T-helper 17 cell (primary cell): ENCODE results near the gene CTBP2. TPM values are rescaled to one million over a fixed set of nuclear protein-coding genes. Genes with fewer than 3 reads are reported as not detected.

Experiments
- ATAC-seq: fragments of 150-1000 bp; cut with Tn5 transposase; 2 replicates; pipeline ENCODE4 v1.10.0; 2021; ENCODE audit warnings: mild to moderate bottlenecking, moderate library complexity
- DNase-seq, 3 donors: peaks; one replicate each; pipeline versions ENCODE4 v3.0.0 to v3.0.0-alpha.2; 2020 to 2021
- H3K9me3 ChIP-seq: one replicate; pipeline ENCODE4 v1.7.0; 2013; ENCODE audit warnings: low read length, mild to moderate bottlenecking; ENCODE audit not compliant: control insufficient read depth, poor library complexity, severe bottlenecking
- H3K27ac Mint-ChIP-seq: one replicate; pipeline ENCODE4 v1.8.0; 2022; ENCODE audit warnings: mild to moderate bottlenecking, moderate library complexity, mixed read lengths
- H3K27me3 Mint-ChIP-seq: one replicate; pipeline ENCODE4 v1.8.0; 2022; ENCODE audit warnings: mixed read lengths
- H3K36me3 Mint-ChIP-seq: one replicate; pipeline ENCODE4 v1.8.0; 2022; ENCODE audit warnings: low read depth, mixed read lengths
- H3K4me1 Mint-ChIP-seq: one replicate; pipeline ENCODE4 v1.8.0; 2022; ENCODE audit warnings: mild to moderate bottlenecking, mixed read lengths
- H3K4me3 Mint-ChIP-seq: one replicate; pipeline ENCODE4 v1.8.0; 2022; ENCODE audit warnings: mild to moderate bottlenecking, moderate library complexity, mixed read lengths
- total RNA-seq, 4 donors: library from RNA in 2 of 4; stranded (reverse) in 2 of 4; gene quantifications; one replicate each; pipeline ENCODE4 v1.2.3 and lab custom pipeline; 2022 to 2026

The CTBP2 gene
- total RNA-seq, 2 donors from 2014 or later, result 1.3 to 1.5 TPM

- peaks cover 19% of the 10 kb centered on the region for H3K27me3 Mint-ChIP-seq
- DNase-seq (no peak), ATAC-seq (no peak)
- no peaks in the 10 kb centered on the region for H3K36me3 Mint-ChIP-seq
- no peak overlapping the region for H3K27ac Mint-ChIP-seq
- H3K4me3 Mint-ChIP-seq, result no peak overlapping the region
- peaks cover 2% of the 10 kb centered on the region for H3K4me1 Mint-ChIP-seq
- no peaks in the 10 kb centered on the region for H3K9me3 ChIP-seq
These were observed 43.6 kb downstream of the CTBP2 start for GRCh38 chr10:125116652-125117310.

- DNase-seq (no peak), ATAC-seq (no peak)
- Mint-ChIP-seq H3K27me3 (peaks cover 15% of the 10 kb centered on the region), H3K27ac (no peak overlapping the region), H3K36me3 (no peaks in the 10 kb centered on the region), H3K4me3 (no peak overlapping the region), H3K4me1 (peaks cover 2% of the 10 kb centered on the region)
- no peaks in the 10 kb centered on the region for H3K9me3 ChIP-seq
These were observed 44.2 kb downstream of the CTBP2 start for GRCh38 chr10:125116041-125116649.

- DNase-seq (no peak), ATAC-seq (no peak)
- Mint-ChIP-seq H3K36me3 (no peaks in the 10 kb centered on the region), H3K27ac (no peak overlapping the region), H3K4me1 (peaks cover 2% of the 10 kb centered on the region), H3K4me3 (no peak overlapping the region), H3K27me3 (peaks cover 15% of the 10 kb centered on the region)
- H3K9me3 ChIP-seq, result no peaks in the 10 kb centered on the region
These were observed 45.0 kb downstream of the CTBP2 start for GRCh38 chr10:125115409-125115808.

- Mint-ChIP-seq H3K27ac (no peak overlapping the region), H3K36me3 (no peaks in the 10 kb centered on the region), H3K27me3 (peaks cover 15% of the 10 kb centered on the region), H3K4me1 (peaks cover 2% of the 10 kb centered on the region), H3K4me3 (no peak overlapping the region)
- ATAC-seq, result no peak
- no peak for DNase-seq
- H3K9me3 ChIP-seq, result no peaks in the 10 kb centered on the region
These were observed 45.5 kb downstream of the CTBP2 start for GRCh38 chr10:125114761-125115391.

- Mint-ChIP-seq H3K27me3 (peaks cover 15% of the 10 kb centered on the region), H3K4me3 (no peak overlapping the region), H3K36me3 (no peaks in the 10 kb centered on the region), H3K4me1 (peaks cover 2% of the 10 kb centered on the region), H3K27ac (no peak overlapping the region)
- no peak for DNase-seq
- no peaks in the 10 kb centered on the region for H3K9me3 ChIP-seq
- no peak for ATAC-seq
These were observed 46.5 kb downstream of the CTBP2 start for GRCh38 chr10:125113691-125114371.

- Mint-ChIP-seq H3K27me3 (peaks cover 11% of the 10 kb centered on the region), H3K27ac (no peak overlapping the region), H3K4me3 (no peak overlapping the region), H3K4me1 (no peaks in the 10 kb centered on the region), H3K36me3 (no peaks in the 10 kb centered on the region)
- H3K9me3 ChIP-seq, result no peaks in the 10 kb centered on the region
- DNase-seq, result no peak
- no peak for ATAC-seq
These were observed 47.5 kb downstream of the CTBP2 start for GRCh38 chr10:125112697-125113494.

GRCh38 chr10:125111118-125111727 lies 49.1 kb downstream of the CTBP2 start:
- Mint-ChIP-seq H3K27me3 (peaks cover 14% of the 10 kb centered on the region), H3K4me3 (no peak overlapping the region), H3K36me3 (no peaks in the 10 kb centered on the region)

GRCh38 chr10:125107965-125108580 lies 52.3 kb downstream of the CTBP2 start:
- H3K36me3 Mint-ChIP-seq, result no peaks in the 10 kb centered on the region
- H3K27ac Mint-ChIP-seq, result no peak overlapping the region
- no peak for DNase-seq
- peaks cover 27% of the 10 kb centered on the region for H3K27me3 Mint-ChIP-seq
- no peaks in the 10 kb centered on the region for H3K4me1 Mint-ChIP-seq
- no peak for ATAC-seq
- H3K4me3 Mint-ChIP-seq, result no peak overlapping the region
- H3K9me3 ChIP-seq, result no peaks in the 10 kb centered on the region

More at GRCh38 chr10:125111118-125111727, 49.1 kb downstream of the CTBP2 start:
- H3K27ac Mint-ChIP-seq, result no peak overlapping the region
- no peak for DNase-seq
- no peaks in the 10 kb centered on the region for H3K4me1 Mint-ChIP-seq
- H3K9me3 ChIP-seq, result no peaks in the 10 kb centered on the region
- no peak for ATAC-seq

- Mint-ChIP-seq H3K36me3 (no peaks in the 10 kb centered on the region), H3K27me3 (peaks cover 28% of the 10 kb centered on the region), H3K4me3 (no peak overlapping the region), H3K27ac (no peak overlapping the region), H3K4me1 (no peaks in the 10 kb centered on the region)
- DNase-seq (no peak), ATAC-seq (no peak)
- no peaks in the 10 kb centered on the region for H3K9me3 ChIP-seq
These were observed 53.0 kb downstream of the CTBP2 start for GRCh38 chr10:125107166-125107949.

GRCh38 chr10:125106586-125106985 lies 53.8 kb downstream of the CTBP2 start:
- DNase-seq (no peak), ATAC-seq (no peak)
- Mint-ChIP-seq H3K4me1 (no peaks in the 10 kb centered on the region), H3K4me3 (no peak overlapping the region), H3K36me3 (no peaks in the 10 kb centered on the region), H3K27ac (no peak overlapping the region), H3K27me3 (peaks cover 28% of the 10 kb centered on the region)
- no peaks in the 10 kb centered on the region for H3K9me3 ChIP-seq

GRCh38 chr10:125105706-125106255 lies 54.6 kb downstream of the CTBP2 start:
- H3K27me3 Mint-ChIP-seq, result peaks cover 32% of the 10 kb centered on the region
- H3K9me3 ChIP-seq, result no peaks in the 10 kb centered on the region
- H3K4me1 Mint-ChIP-seq, result no peaks in the 10 kb centered on the region
- ATAC-seq, result no peak
- H3K27ac Mint-ChIP-seq, result no peak overlapping the region
- H3K4me3 Mint-ChIP-seq, result no peak overlapping the region
- H3K36me3 Mint-ChIP-seq, result no peaks in the 10 kb centered on the region
- DNase-seq, result no peak
